Endothelial cell of umbilical vein (primary cell): Measurements from ENCODE around the gene ARHGEF40. TPM values are rescaled to one million over a fixed set of nuclear protein-coding genes. Genes with fewer than 3 reads are reported as not detected.
A peak's percentile ranks its signal among the peaks of the same experiment; 100 is the strongest.

Experiments
- BruUV-seq: library from RNA; stranded (reverse); fragments of 400-500 nt; replicated peaks from 2 replicates; lab custom pipeline; 2021; lab: Mats Ljungman, UMichigan
- CTCF ChIA-PET: fragments of 300-600, 350-600 bp; sonication (Branson Sonifier 250); formaldehyde crosslinking; loops from one replicate; lab custom pipeline; 2021; ENCODE audit warnings: antibody characterized with exemption, inconsistent platforms; lab: Charles Lee
- POLR2A ChIA-PET: fragments of 300-600, 350-600 bp; sonication (Branson Sonifier 250); formaldehyde crosslinking; loops from one replicate; lab custom pipeline; 2021; ENCODE audit warnings: antibody characterized with exemption, inconsistent platforms; lab: Charles Lee
- DNase-seq: peaks from one replicate; pipeline ENCODE4 v3.0.0-alpha.2; 2011; ENCODE audit warnings: low read depth, low spot score
- FAIRE-seq: peaks from 2 replicates; lab custom pipeline; 2011; peaks lifted over from hg19 to GRCh38; lab: Jason Lieb, UNC
- H2AFZ ChIP-seq: 2 replicates; pipeline ENCODE4 v1.6.0; 2012; ENCODE audit warnings: low read depth, low read length, control low read depth, inconsistent platforms
- H3K27ac ChIP-seq: 2 replicates; pipeline ENCODE4 v1.5.1; 2011; ENCODE audit warnings: low read depth, mild to moderate bottlenecking, control low read depth, low read length, moderate library complexity; ENCODE audit not compliant: insufficient read depth
- H3K27me3 ChIP-seq, 2 experiments: 2 replicates each; pipeline versions ENCODE4 v1.6.0 to v1.6.1; 2011; ENCODE audit warnings: low read length in 2 of 2, mixed read lengths in 1 of 2; ENCODE audit not compliant: control insufficient read depth in 2 of 2, insufficient read depth in 2 of 2
- H3K36me3 ChIP-seq, 2 experiments: 2 replicates in 1 of 2; 3 replicates in 1 of 2; pipeline ENCODE4 v1.5.1; 2011; ENCODE audit warnings: low read length in 2 of 2, mild to moderate bottlenecking in 1 of 2, moderate library complexity in 1 of 2; ENCODE audit not compliant: control insufficient read depth in 2 of 2, insufficient read depth in 2 of 2; ENCODE audit errors: extremely low read depth in 1 of 2
- H3K4me1 ChIP-seq: 3 replicates; pipeline ENCODE4 v1.5.1; 2011; ENCODE audit warnings: mild to moderate bottlenecking, low read length; ENCODE audit not compliant: control insufficient read depth, insufficient read depth; ENCODE audit errors: extremely low read depth
- H3K4me2 ChIP-seq: 2 replicates; pipeline ENCODE4 v1.6.1; 2011; ENCODE audit warnings: low read length, control low read depth, mixed read lengths; ENCODE audit not compliant: insufficient read depth
- H3K4me3 ChIP-seq, 3 experiments: fragments of 200-600 bp in 1 of 3; sonication (generic), shearing (Covaris generic) in 1 of 3; replicated peaks in 1 of 3; 2 replicates each; pipeline ENCODE4 v1.5.1; 2011 to 2016; ENCODE audit warnings: control low read depth in 3 of 3, low read length in 3 of 3, mild to moderate bottlenecking in 2 of 3, inconsistent platforms in 1 of 3, low read depth in 1 of 3, moderate library complexity in 1 of 3; ENCODE audit not compliant: insufficient read depth in 1 of 3
- H3K79me2 ChIP-seq: 2 replicates; pipeline ENCODE4 v1.6.0; 2012; ENCODE audit warnings: low read length, inconsistent platforms; ENCODE audit not compliant: control insufficient read depth, insufficient read depth
- H3K9ac ChIP-seq: replicated peaks from 2 replicates; pipeline ENCODE3; 2011; ENCODE audit warnings: low read length, control low read depth; ENCODE audit not compliant: insufficient read depth; ENCODE audit errors: extremely low read depth
- H3K9me1 ChIP-seq: replicated peaks from 3 replicates; pipeline ENCODE4 v1.6.0; 2011; ENCODE audit warnings: mild to moderate bottlenecking, low read length; ENCODE audit not compliant: control insufficient read depth, insufficient read depth; ENCODE audit errors: extremely low read depth
- H3K9me3 ChIP-seq: replicated peaks from 2 replicates; pipeline ENCODE4 v1.5.1; 2012; ENCODE audit warnings: low read length, inconsistent platforms; ENCODE audit not compliant: control insufficient read depth, insufficient read depth
- H4K20me1 ChIP-seq: replicated peaks from 2 replicates; pipeline ENCODE3; 2011; ENCODE audit warnings: mild to moderate bottlenecking, low read length; ENCODE audit not compliant: control insufficient read depth, insufficient read depth; ENCODE audit errors: extremely low read depth
- FOS ChIP-seq: IDR thresholded peaks from 2 replicates; pipeline ENCODE4 v1.6.1; 2011; ENCODE audit warnings: mild to moderate bottlenecking, low read length, moderate library complexity, borderline replicate concordance; ENCODE audit not compliant: insufficient read depth
- GATA2 ChIP-seq: IDR thresholded peaks from 2 replicates; pipeline ENCODE4 v1.7.0; 2011; ENCODE audit warnings: low read depth, mild to moderate bottlenecking, moderate library complexity, mixed read lengths, low read length; ENCODE audit not compliant: insufficient read length, insufficient read depth
- POLR2A ChIP-seq: IDR thresholded peaks from 2 replicates; pipeline ENCODE4 v1.6.1; 2012; ENCODE audit warnings: low read depth, mild to moderate bottlenecking, control low read depth, low read length
- POLR2AphosphoS5 ChIP-seq: IDR thresholded peaks from 2 replicates; pipeline ENCODE4 v1.6.1; 2012; ENCODE audit warnings: low read depth, mild to moderate bottlenecking, control low read depth, low read length, moderate library complexity; ENCODE audit not compliant: insufficient read depth
- dilution Hi-C: fragments of 300-500 bp; cut with MboI; formaldehyde crosslinking; loops from one replicate; pipeline ENCODE4 v1.15.0; 2019; ENCODE audit warnings: low sequenced_read_pairs; ENCODE audit not compliant: extremely low pct_ligation_motif_present
- intact Hi-C: fragments of 100-400 bp; cut with micrococcal nuclease; formaldehyde crosslinking; loops from one replicate; pipeline ENCODE4 v1.10.0; 2022
- polyA plus RNA-seq, 4 experiments: library from polyadenylated mRNA; depleted of rRNA in 3 of 4; stranded (reverse) in 3 of 4; unstranded in 1 of 4; fragments of >200 nt; gene quantifications; 2 replicates each; pipeline versions ENCODE4 v1.2.1 to v1.2.3, GENCODE V29; 2011 to 2012; ENCODE audit warnings: missing spikeins in 1 of 4
- total RNA-seq: library from RNA; stranded (reverse); gene quantifications from 2 replicates; pipeline ENCODE4 v1.2.3, GENCODE V29; 2021
- TF ChIP-seq, protein P1 (sequence below): IDR thresholded peaks from 2 replicates; pipeline ENCODE4 v1.6.1; 2011; ENCODE audit not compliant: insufficient read depth, insufficient read length
- TF ChIP-seq, protein P2 (sequence below), 2 donors: IDR thresholded peaks; 1 replicate in 1 of 2; 2 replicates in 1 of 2; pipeline ENCODE4 v1.5.1; 2011; ENCODE audit warnings: low read length in 2 of 2, mild to moderate bottlenecking in 2 of 2, moderate library complexity in 2 of 2, control low read depth in 1 of 2, inconsistent platforms in 1 of 2, low read depth in 1 of 2; ENCODE audit not compliant: insufficient read depth in 1 of 2; ENCODE audit errors: extremely low read depth in 1 of 2

The ARHGEF40 gene
- total and polyA plus RNA-seq, 2 donors (not counting 3 experiments of a cell fraction or from before 2014, with no cell fraction given), result 2.6 to 19.9 TPM

DNA sequence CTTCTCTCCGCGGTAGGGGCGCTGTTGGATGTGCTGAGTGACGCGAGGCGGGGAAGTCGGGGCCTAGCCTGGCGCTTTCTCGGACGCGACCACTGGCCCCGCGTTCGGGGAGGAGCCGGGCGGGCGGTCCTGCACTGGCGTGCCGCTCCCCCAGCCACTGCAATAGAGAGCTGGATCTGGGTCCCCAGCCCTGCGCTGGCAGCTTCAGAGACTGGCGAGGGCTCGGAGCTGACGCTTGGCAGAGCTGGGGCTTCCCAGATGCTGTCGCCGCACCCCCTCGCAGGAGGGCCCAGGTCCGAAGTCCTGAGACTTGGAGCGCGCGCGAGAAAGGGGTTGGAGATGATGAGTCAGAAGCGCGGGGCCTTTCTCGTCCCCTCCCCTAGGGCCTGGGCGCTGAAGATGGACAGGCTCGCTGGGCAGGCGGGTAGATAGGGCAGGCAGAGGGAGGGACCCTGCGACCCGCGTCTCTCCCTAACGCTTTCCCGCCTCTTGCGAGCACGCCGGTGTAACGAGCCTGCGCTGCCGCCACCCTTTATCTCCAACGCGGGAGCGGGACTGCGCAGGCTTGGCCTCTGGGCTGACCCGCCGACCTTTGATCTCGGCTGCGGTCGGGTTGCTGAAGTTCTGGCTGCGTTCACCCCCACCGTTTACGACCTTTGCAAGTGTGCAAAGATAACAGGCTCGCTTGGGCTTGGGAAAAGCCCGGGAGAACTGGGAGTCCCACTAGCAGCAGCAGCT, 33.8 kb downstream of the ARHGEF40 start:
- ChIA-PET CTCF (interaction anchor here (0.7 to 10.4 kb wide), 30 partner anchors 8 to 424 kb away, joined by 3 to 310 read pairs (median 4); partner anchors contain the start of genes ARHGEF40 and METTL3), POLR2A (interaction anchor here (1.0 to 2.0 kb wide), 3 partner anchors 16 to 89 kb away, joined by 3 to 5 read pairs (median 4); no protein-coding TSS in a partner anchor)
- Histone ChIP-seq H3K4me3 (peak overlapping the region in 2 of 3 experiments; percentile 47 to 60), H3K36me3 (no peaks in the 10 kb centered on the region), H3K9ac (peak overlapping the region; percentile 97), H3K4me1 (peaks cover 20% of the 10 kb centered on the region), H3K79me2 (no peaks in the 10 kb centered on the region), H4K20me1 (no peaks in the 10 kb centered on the region), H3K27me3 (peaks cover 12 to 18% of the 10 kb centered on the region in 2 experiments), H3K4me2 (peak overlapping the region; percentile 44), H3K9me1 (no peaks in the 10 kb centered on the region), H2AFZ (peak overlapping the region; percentile 77), H3K9me3 (no peaks in the 10 kb centered on the region), H3K27ac (peak overlapping the region; percentile 93)
- FAIRE-seq (no peak), DNase-seq (peak; percentile 94)
- TF ChIP-seq FOS (peak; percentile 75), POLR2A (peak; percentile 77), GATA2 (no peak), POLR2AphosphoS5 (peak; percentile 71)
- TF ChIP-seq, protein P1, sequence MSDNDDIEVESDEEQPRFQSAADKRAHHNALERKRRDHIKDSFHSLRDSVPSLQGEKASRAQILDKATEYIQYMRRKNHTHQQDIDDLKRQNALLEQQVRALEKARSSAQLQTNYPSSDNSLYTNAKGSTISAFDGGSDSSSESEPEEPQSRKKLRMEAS, result no peak
- TF ChIP-seq, protein P2, sequence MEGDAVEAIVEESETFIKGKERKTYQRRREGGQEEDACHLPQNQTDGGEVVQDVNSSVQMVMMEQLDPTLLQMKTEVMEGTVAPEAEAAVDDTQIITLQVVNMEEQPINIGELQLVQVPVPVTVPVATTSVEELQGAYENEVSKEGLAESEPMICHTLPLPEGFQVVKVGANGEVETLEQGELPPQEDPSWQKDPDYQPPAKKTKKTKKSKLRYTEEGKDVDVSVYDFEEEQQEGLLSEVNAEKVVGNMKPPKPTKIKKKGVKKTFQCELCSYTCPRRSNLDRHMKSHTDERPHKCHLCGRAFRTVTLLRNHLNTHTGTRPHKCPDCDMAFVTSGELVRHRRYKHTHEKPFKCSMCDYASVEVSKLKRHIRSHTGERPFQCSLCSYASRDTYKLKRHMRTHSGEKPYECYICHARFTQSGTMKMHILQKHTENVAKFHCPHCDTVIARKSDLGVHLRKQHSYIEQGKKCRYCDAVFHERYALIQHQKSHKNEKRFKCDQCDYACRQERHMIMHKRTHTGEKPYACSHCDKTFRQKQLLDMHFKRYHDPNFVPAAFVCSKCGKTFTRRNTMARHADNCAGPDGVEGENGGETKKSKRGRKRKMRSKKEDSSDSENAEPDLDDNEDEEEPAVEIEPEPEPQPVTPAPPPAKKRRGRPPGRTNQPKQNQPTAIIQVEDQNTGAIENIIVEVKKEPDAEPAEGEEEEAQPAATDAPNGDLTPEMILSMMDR (IDR thresholded peaks at IDR 0.05; ENCODE audit: extremely low read depth in 1 of 2, insufficient read depth in 1 of 2, low read depth in 1 of 2, low read length in 2 of 2), result peak; percentile 82 to 85
- dilution Hi-C loops (no loop called here), intact Hi-C loops (loop anchor here (1.0 to 5.0 kb wide), 4 partner anchors 12 to 132 kb away; no protein-coding TSS in a partner anchor)
- TSS peak; percentile 93 for BruUV-seq
